Activated T-helper 1 cell treated with Interleukin-2 at 50 U/mL for 16 hours (primary cell): ENCODE measurements around the gene LRRC15.

Source experiments
- DNase-seq: peaks from one replicate; pipeline ENCODE4 v3.0.0-alpha.2; 2020; ENCODE audit warnings: low read depth

The LRRC15 gene

DNA sequence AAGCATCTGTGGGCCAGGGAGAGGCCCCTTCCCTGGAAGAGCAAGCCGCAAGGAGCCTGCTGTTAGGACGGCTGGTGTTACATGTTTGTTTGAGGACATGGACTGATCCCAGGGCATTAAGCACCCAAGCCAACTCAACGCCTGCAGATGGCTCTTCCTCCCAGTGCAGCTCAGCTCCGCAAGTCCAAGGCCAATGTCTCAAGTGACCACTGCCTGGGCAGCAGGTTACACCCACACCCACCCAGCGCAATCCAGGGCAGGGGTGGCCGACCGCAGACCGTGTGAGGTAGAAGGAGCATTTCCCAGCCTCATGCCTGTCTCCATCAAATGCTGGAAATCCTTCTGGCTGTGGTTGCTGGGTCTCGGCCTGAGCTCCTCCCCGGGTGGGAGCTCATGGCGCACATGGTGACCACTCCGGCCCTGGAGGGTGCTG is 15.0 kb upstream of the LRRC15 start:
- DNase-seq: no peak

GRCh38 chr3:194384156-194384555 is 14.6 kb upstream of the LRRC15 start:
- DNase-seq: no peak

- no peak for DNase-seq
Measured at GRCh38 chr3:194383276-194383940, 13.9 kb upstream of the LRRC15 start.

GRCh38 chr3:194382892-194383223 is 13.3 kb upstream of the LRRC15 start:
- DNase-seq: no peak

- DNase-seq: no peak
Measured at GRCh38 chr3:194382196-194382891, 12.8 kb upstream of the LRRC15 start.

- no peak for DNase-seq
Measured at GRCh38 chr3:194381460-194381875, 11.9 kb upstream of the LRRC15 start.

DNA sequence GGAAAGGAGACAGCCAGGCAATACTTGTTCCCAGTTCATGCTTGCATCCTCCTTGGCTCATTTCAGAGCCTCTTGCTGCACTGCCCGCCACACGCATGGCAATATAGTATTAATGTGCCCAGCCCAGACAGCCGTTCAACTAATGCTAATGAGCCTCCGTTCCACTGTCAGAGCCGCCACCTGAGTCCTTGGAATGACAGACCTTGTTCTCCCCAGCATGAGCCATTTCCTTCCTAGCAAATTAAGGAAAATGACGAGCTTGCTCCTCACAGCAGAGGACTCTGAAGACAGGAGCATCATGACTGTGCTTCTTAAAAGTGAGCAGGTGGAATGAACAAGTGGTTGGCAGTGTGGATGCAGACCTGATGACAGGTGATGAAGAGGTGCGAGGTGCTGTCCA is 10.8 kb upstream of the LRRC15 start:
- DNase-seq: no peak

- DNase-seq: no peak
Measured at GRCh38 chr3:194379651-194380050, 10.1 kb upstream of the LRRC15 start.

- DNase-seq: no peak
Measured at GRCh38 chr3:194379231-194379630, 9.7 kb upstream of the LRRC15 start.

GRCh38 chr3:194377708-194378107 is 8.2 kb upstream of the LRRC15 start:
- DNase-seq: no peak

GRCh38 chr3:194376241-194376560 is 6.7 kb upstream of the LRRC15 start:
- no peak for DNase-seq

GRCh38 chr3:194375473-194376240 is 6.1 kb upstream of the LRRC15 start:
- DNase-seq: no peak

GRCh38 chr3:194374935-194375334 is 5.4 kb upstream of the LRRC15 start:
- DNase-seq: no peak

DNA sequence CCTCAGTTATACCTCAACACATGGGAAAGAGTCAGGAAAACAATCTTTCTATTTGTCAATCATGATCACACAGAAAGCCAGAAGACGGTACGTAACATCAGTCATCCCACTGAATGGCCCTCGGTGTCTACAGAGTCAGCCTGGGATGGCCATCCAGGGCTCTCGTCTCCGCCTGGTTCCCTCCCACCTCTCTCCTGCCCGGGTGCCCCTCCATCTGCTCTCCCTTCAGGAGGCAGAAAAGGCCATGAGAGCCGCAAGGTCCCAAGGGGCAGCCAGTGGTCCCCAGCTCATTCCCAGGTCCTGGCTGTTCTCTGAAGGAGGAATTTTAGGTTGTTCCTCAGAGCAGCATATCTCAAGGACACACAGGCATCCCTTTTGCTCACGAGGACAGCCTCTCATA is 4.4 kb upstream of the LRRC15 start:
- no peak for DNase-seq

GRCh38 chr3:194373028-194373427 is 3.5 kb upstream of the LRRC15 start:
- no peak for DNase-seq

- no peak for DNase-seq
Measured at GRCh38 chr3:194370753-194371152, 1.2 kb upstream of the LRRC15 start.

GRCh38 chr3:194368918-194369317 is 625 bp downstream of the LRRC15 start:
- DNase-seq: no peak

DNA sequence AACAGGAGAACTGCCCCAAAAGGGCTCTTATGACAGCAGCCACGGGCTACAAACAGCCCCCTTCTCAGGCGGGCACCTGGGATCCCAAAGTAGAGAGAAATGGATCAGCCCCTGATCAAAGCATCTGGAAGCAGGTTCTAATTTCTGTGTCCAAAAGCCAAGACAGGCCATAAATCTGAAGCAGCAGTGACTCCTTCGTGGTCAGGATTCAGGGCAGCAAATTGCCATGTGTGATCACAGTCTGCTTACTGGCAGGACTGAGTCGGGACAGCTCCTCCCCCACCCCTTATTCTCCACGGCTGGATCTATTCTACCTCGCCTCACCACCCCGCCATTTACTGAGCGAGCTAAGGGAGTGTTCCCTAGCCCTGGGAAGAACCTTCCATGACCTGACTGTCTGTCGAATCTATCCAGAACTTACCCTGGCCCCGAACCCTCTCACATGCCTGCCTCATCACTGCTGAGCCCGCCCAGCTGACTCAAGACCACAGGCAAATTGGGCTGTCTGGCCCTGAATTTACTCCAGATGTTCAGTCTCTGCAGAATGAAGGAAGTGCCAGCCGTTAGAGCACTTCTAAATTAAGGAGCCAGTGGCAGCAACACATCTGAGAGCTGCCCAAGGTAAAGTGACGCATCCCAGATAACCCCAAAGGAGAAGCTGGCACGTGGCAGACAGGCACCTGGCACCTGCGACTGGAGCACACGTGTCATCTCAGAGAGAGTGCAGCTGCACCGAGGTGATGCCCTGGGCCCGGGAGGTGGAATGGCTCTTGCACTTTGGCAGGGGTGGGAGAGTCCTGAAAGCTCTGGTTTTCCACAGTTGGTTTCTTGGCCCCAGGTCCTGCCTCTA is 1.3 kb downstream of the LRRC15 start:
- DNase-seq: no peak

DNA sequence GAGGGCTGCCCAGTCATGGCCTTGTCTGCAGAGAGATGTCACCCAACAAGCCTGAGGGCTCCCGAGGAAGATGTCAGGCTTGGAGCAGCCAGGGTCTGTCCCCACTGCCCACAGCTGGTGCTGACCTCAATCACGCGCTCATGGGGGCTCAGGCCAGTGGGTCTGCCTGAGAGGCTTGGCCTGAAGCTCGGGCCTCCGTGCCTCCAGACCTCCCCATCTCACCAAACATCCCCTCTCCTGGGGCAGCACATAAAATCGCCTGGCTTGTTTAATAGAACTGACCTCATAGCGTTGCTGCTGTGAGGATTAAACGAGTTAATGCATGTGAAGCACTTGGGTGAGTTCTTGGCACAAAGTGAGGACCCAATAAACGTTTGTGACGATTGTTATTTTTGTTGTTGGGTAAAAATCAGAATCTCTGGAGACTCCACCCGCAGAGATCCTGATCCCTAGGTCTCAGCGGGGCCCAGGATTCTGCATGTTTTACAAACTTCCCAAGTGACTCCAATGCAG is 3.5 kb downstream of the LRRC15 start:
- no peak for DNase-seq

DNA sequence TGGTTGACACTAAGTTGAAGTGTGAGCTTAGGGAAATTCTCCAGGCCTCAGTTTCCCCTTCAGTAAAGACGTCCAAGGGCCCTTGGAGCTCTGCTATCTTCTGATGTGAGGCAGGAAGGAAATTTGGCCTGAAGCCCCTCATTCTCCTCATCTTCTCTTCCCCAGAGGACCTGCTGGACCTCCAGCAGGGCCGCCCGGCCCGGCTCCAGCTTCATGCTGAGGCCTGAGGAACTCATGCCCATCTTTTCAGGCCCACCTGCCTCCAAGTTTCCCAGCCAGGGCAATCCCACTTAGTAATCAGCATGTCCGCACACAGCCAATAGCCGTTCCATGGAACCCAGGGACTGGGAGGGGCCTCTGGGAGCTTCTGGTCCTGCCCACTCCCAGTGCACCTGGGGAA is 4.0 kb downstream of the LRRC15 start:
- no peak for DNase-seq

GRCh38 chr3:194364652-194365434 is 4.7 kb downstream of the LRRC15 start:
- no peak for DNase-seq

DNA sequence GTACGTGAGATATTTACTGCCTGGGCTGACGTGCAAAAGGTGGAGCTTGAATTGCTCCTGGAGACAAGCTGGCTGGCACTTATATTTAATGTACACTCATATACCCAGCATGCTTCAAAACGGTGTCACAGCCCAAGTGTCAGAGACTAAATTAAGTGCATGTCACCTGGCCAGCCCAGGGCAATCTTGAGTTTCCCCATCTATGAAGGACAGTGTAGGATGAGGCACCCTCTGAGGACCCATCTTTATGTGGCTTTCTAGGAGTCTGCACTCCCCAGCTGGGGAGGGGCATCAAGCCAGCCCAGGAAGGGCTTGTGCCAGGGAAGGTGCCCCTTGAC is 5.3 kb downstream of the LRRC15 start:
- no peak for DNase-seq
